ENCODE data around the gene CACTIN. TPM values are rescaled to one million over a fixed set of nuclear protein-coding genes. Genes with fewer than 3 reads are reported as not detected.

The CACTIN gene
- polyA plus RNA-seq, 1 experiment: 9.3 TPM

DNA sequence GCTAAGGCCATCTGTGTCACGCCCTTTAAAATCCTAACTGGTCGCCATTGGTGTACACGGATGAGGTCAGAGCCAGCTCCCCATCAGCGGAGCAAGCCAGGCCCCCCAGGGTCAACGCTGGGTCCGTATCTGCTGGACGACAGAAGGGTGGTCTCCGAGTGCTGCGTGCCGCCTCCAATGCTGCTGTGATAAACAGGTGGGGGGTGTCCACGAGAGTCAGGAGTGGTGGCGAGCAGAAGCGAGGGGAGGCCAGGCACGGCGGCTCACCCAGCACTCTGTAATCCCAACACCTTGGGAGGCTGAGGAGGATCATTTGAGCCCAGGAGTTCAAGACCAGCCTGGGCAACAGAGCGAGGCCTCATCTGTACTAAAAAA, 30.8 kb upstream of the CACTIN start:
- Histone ChIP-seq H3K4me3 (ENCODE audit: low read depth, low read length) (no peak overlapping the region), H3K9me3 (ENCODE audit: control insufficient read depth, insufficient read depth, low read length) (peaks cover 23% of the 10 kb centered on the region), H3K27me3 (ENCODE audit: control insufficient read depth, insufficient read depth, low read length) (no peaks in the 10 kb centered on the region), H3K27ac (ENCODE audit: low read depth, low read length) (no peak overlapping the region)
- TF ChIP-seq, protein P1, sequence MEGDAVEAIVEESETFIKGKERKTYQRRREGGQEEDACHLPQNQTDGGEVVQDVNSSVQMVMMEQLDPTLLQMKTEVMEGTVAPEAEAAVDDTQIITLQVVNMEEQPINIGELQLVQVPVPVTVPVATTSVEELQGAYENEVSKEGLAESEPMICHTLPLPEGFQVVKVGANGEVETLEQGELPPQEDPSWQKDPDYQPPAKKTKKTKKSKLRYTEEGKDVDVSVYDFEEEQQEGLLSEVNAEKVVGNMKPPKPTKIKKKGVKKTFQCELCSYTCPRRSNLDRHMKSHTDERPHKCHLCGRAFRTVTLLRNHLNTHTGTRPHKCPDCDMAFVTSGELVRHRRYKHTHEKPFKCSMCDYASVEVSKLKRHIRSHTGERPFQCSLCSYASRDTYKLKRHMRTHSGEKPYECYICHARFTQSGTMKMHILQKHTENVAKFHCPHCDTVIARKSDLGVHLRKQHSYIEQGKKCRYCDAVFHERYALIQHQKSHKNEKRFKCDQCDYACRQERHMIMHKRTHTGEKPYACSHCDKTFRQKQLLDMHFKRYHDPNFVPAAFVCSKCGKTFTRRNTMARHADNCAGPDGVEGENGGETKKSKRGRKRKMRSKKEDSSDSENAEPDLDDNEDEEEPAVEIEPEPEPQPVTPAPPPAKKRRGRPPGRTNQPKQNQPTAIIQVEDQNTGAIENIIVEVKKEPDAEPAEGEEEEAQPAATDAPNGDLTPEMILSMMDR (IDR thresholded peaks at IDR 0.05; ENCODE audit: low read depth, low read length): no peak
- ChIA-PET CTCF (no interaction called here), POLR2A (no interaction called here)
- DNase-seq (ENCODE audit: low read depth, low spot score): no peak

- peaks cover 23% of the 10 kb centered on the region for H3K9me3 ChIP-seq (ENCODE audit: control insufficient read depth, insufficient read depth, low read length)
- no peak overlapping the region for H3K4me3 ChIP-seq (ENCODE audit: low read depth, low read length)
- CTCF ChIA-PET: interaction anchor here (1.0 kb wide), 1 partner anchor 9 kb away, joined by 3 read pairs; no protein-coding TSS in a partner anchor
- POLR2A ChIA-PET: interaction anchor here (0.6 kb wide), 1 partner anchor 420 kb away, joined by 11 read pairs; no protein-coding TSS in a partner anchor
- DNase-seq (ENCODE audit: low read depth, low spot score): no peak
- H3K27me3 ChIP-seq (ENCODE audit: control insufficient read depth, insufficient read depth, low read length): no peaks in the 10 kb centered on the region
- H3K27ac ChIP-seq (ENCODE audit: low read depth, low read length): no peak overlapping the region
- TF ChIP-seq, protein P1 (IDR thresholded peaks at IDR 0.05; ENCODE audit: low read depth, low read length): no peak
Measured at GRCh38 chr19:3656747-3657394, 30.3 kb upstream of the CACTIN start.

DNA sequence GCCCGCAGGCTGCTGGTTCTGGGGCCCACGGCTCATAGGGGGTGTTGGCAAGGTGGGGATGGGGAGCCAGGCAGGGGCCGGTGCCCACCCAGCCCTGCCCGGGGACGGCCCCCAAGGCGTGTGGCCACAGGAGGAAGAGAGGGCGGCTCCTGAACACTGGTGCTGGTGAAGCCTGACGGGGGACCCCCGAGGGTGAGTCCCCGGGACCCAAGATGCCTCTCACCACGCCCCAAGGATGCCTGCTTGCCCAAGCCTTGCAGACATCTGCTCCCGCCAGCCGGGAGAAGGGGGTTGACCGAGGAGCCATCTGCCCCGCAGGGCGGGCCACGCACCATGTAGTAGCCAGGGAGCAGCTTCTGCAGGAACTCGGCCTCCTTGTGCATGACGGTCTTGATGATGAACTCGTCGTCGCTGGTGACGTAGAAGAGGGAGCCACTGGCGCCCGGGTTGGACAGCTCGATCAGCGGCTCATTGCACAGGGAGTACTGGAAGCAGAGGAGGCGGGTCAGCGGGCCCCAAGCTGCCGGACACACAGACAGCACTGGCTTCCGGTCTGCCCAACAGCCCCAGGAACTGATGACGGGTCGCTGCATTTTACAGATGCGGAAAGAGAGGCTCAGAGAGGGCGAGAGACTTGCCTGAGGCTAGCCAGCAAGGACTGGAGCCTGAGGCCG, 29.6 kb upstream of the CACTIN start:
- ChIA-PET POLR2A (interaction anchor here (0.6 kb wide), 1 partner anchor 421 kb away, joined by 11 read pairs; no protein-coding TSS in a partner anchor), CTCF (interaction anchor here (0.6 to 1.0 kb wide), 2 partner anchors 9 to 331 kb away, joined by 3 read pairs; no protein-coding TSS in a partner anchor)
- H3K4me3 ChIP-seq (ENCODE audit: low read depth, low read length): no peak overlapping the region
- peak overlapping the region; percentile 87 for H3K27ac ChIP-seq (ENCODE audit: low read depth, low read length)
- DNase-seq (ENCODE audit: low read depth, low spot score): no peak
- H3K9me3 ChIP-seq (ENCODE audit: control insufficient read depth, insufficient read depth, low read length): peaks cover 18% of the 10 kb centered on the region
- TF ChIP-seq, protein P1 (IDR thresholded peaks at IDR 0.05; ENCODE audit: low read depth, low read length): no peak
- no peaks in the 10 kb centered on the region for H3K27me3 ChIP-seq (ENCODE audit: control insufficient read depth, insufficient read depth, low read length)

DNA sequence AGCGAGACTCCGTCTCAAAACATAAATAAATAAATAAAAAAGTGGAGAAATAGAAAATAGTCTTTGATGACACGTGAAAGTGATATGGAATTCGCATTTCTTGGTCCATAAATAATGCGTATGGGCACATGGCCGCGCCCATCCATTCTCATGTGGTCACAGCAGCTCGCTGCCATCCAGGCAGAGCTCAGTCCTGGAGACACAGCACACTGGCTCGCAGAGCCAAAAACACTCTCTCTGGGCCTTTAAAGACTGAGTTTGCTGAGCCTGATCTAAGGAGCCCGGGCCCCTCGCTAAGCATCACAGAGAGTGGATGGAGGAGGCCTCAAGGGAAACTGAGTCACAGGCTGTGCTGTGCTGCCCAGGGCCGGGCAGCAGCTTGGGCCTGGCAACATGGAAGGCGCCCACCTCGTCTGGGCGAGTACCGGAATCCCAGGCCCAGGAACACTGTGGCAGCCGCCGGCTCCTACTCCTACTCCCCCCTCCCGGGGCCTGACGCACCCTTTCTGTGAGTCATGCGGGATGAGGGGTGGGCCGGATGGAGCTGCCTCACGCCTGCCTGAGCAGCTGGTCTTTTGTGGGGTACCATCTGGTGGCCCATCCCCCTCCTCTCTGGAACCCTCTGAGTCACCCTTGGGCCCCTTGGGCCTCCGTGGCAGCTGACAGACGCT, 28.9 kb upstream of the CACTIN start:
- TF ChIP-seq, protein P1 (IDR thresholded peaks at IDR 0.05; ENCODE audit: low read depth, low read length): no peak
- ChIA-PET CTCF (interaction anchor here (0.6 to 1.0 kb wide), 2 partner anchors 10 to 332 kb away, joined by 3 read pairs; no protein-coding TSS in a partner anchor), POLR2A (interaction anchor here (0.6 kb wide), 1 partner anchor 350 kb away, joined by 3 read pairs; no protein-coding TSS in a partner anchor)
- Histone ChIP-seq H3K4me3 (ENCODE audit: low read depth, low read length) (no peak overlapping the region), H3K9me3 (ENCODE audit: control insufficient read depth, insufficient read depth, low read length) (peaks cover 15% of the 10 kb centered on the region), H3K27ac (ENCODE audit: low read depth, low read length) (peak overlapping the region; percentile 90), H3K27me3 (ENCODE audit: control insufficient read depth, insufficient read depth, low read length) (no peaks in the 10 kb centered on the region)
- DNase-seq (ENCODE audit: low read depth, low spot score): peak; percentile 87

Measured in AG04450 (cell line).